Ammon's horn (tissue), 1 donor: ENCODE data around the gene EMB.
"Not testable (repeated sequence)": the region's sequence is repeated elsewhere in the genome, so short reads cannot be mapped to it uniquely, and the experiment has no call there.

Experiments
- DNase-seq: peaks from one replicate; pipeline ENCODE4 v3.0.0-alpha.2; 2016; ENCODE audit warnings: low spot score

The EMB gene

DNA sequence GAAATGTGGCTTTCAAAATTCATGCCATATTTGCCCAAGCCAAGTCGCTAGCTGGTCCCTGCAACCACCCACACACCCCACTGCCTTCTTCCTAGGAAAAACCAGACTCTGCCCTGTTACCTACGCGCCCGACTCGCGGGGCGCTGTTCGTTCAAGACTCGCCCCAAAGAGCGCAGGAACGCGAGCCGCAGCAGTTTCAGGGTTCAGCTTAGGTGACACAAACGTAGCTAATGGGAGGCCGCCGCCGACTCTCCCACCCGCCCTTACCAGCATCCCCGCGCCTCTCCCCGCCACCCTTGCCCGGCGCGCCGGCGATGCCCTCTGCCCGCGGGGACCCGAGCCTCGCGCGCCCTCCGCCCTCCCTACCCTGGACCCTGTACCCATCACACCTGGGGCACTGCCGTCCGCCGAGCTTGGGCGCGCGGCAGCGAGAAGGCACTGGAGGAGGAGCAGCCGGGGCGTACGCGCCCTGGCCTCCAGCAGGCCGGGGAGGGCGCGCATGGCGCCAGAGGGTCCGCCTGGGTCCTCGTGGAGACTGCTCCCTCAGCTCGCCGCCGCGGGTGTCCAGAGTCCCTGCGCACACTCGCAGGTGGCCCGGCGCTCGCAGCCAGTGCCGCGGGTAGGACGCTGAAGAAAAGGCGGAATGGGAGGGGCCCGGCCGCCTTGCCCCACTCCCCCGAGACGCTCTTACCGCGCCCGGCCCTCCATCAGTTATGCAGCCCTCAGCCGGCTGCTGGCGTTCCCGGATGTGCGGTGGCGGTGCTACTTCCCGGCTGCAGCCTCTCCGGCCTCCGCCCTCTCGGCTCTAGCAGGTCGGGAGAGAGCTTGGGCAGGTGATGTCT lies at the start of gene EMB:
Gene EMB, minus strand, starts transcription at position 638 of the 842 bp plus-strand sequence. Its CDS starts 137 bp downstream, at position 501.
- DNase-seq, result peak; percentile 59

DNA sequence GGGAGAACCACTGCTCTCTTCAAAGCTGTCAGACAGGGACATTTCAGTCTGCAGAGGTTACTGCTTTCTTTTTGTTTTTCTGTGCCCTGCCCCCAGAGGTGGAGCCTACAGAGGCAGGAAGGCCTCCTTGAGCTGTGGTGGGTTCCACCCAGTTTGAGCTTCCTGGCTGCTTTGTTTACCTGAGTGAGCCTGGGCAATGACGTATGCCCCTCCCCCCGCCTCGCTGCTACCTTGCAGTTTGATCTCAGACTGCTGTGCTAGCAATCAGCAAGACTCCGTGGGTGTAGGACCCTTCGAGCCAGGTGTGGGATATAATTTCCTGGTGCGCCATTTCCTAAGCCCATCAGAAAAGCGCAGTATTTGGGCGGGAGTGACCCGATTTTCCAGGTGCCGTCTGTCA lies 48.4 kb upstream of the EMB start:
- DNase-seq, result not testable (repeated sequence)

- DNase-seq, result not testable (repeated sequence)
Observed at GRCh38 chr5:50478790-50479189, 37.7 kb upstream of the EMB start.

- DNase-seq, result no peak
Observed at GRCh38 chr5:50476549-50476948, 35.5 kb upstream of the EMB start.

DNA sequence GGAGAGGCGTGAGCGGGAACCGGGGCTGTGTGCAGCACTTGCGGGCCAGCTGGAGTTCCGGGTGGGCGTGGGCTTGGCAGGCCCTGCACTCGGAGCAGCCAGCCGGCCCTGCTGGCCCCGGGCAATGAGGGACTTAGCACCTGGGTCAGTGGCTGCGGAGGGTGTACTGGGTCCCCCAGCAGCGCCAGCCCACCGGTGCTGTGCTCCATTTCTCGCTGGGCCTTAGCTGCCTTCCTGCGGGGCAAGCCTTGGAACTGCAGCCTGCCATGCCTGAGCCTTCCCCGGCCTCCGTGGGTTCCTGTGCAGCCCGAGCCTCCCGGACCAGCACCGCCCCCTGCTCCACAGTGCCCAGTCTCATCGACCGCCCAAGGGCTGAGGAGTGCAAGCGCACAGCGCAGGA lies 23.9 kb upstream of the EMB start:
- DNase-seq, result not testable (repeated sequence)

GRCh38 chr5:50463726-50464125 lies 22.6 kb upstream of the EMB start:
- DNase-seq, result no peak

DNA sequence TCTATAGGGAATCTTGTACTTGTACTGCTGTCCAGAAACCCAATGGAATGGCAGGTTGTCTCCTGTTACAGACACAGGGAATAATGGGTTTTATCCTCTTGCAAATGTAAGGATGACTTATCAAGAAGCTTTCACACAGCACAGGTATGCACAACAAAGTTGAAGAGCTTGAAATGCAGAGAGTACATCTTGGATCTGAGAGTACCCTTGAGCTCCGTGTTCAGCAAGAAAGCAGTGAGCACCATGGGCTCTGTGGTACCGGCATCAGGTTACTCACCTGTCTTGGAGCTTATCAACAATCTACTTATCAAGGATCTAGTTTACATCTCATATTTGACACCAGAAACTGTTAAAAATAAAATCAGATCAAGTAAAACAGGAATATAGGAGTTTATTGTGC lies 22.0 kb upstream of the EMB start:
- no peak for DNase-seq

DNA sequence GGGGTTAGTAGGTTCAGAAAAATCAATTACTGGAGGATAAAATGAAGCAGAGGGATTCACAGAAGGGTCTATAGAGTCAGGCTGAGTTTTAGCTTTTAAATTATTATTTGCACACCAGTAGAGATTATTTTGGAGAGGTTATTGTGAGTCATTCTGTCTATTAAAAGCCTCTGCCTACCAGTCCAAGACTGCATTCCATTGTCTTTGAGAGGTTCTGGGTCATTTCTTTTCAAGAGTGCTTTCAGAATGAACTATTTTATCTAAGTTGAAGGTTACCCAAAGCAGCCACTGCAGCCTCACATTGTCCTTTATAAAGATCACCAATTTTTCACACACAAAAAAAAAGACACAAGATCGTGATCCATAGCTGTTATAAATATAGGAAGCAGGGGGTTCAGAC lies 21.5 kb upstream of the EMB start:
- not testable (repeated sequence) for DNase-seq

- not testable (repeated sequence) for DNase-seq
Observed at GRCh38 chr5:50458372-50458771, 17.3 kb upstream of the EMB start.

- DNase-seq, result not testable (repeated sequence)
Observed at GRCh38 chr5:50449241-50449640, 8.2 kb upstream of the EMB start.

DNA sequence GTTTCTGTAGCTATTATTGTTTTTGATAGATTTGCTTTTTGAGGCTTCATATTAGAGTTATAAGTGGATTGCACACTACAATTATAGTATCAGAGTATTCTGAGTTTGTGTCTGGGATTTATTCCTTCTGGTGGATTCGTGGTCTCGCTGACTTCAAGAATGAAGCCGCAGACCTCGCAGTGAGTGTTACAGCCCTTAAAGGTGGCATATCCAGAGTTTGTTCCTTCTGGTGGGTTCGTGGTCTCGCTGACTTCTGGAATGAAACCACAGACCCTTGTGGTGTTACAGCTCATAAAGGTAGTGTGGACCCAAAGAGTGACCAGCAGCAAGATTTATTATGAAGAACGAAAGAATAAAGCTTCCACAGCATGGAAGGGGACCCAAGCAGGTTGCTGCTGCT lies 6.9 kb upstream of the EMB start:
- no peak for DNase-seq

- no peak for DNase-seq
Observed at GRCh38 chr5:50447228-50447627, 6.1 kb upstream of the EMB start.

DNA sequence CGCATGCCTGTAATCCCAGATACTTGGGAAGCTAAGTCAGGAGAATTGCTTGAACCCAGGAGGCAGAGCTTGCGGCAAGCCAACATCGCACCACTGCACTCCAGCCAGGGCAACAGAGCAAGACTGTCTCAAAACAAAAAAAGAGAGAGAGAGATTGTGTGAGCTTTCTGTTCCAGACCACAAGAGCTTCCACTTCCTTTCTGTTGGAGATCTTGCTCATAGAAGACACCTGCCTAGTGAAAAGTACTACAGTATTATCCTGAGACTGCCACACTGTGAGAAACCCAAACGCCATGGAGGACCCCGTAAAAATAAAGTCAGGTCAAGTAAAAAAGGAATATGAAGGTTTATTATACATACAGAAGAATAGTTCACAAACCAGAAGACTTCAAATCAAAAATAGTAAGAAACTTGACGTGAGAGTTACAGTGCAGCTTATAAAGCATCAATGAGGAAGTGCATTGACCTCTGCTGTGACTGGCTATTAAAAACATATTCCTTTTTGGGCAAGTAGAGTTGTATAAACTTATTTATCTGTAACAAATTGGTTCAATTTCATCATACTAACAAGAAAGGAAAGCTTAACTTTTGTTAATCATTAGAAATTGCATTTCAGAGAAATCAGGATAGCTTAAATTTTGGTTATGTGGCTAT lies 4.3 kb upstream of the EMB start:
- DNase-seq, result peak; percentile 11

- not testable (repeated sequence) for DNase-seq
Observed at GRCh38 chr5:50442559-50443539, 1.8 kb upstream of the EMB start.

- DNase-seq, result no peak
Observed at GRCh38 chr5:50441493-50441955, 436 bp upstream of the EMB start.

- DNase-seq, result no peak
Observed at GRCh38 chr5:50439221-50439620, 1.9 kb downstream of the EMB start.

GRCh38 chr5:50438060-50438459 lies 3.0 kb downstream of the EMB start:
- DNase-seq, result not testable (repeated sequence)

- DNase-seq, result no peak
Observed at GRCh38 chr5:50435168-50435567, 5.9 kb downstream of the EMB start.

- not testable (repeated sequence) for DNase-seq
Observed at GRCh38 chr5:50431133-50431904, 9.8 kb downstream of the EMB start.

GRCh38 chr5:50423100-50423799 lies 17.8 kb downstream of the EMB start:
- not testable (repeated sequence) for DNase-seq
